H9 (cell line): ENCODE data around the gene TFR2. TPM values are rescaled to one million over a fixed set of nuclear protein-coding genes. Genes with fewer than 3 reads are reported as not detected.

Source experiments
- DNase-seq: peaks from one replicate; pipeline ENCODE4 v3.0.0-alpha.2; 2017
- H2AFZ ChIP-seq: one replicate; pipeline ENCODE4 v1.6.1; 2013; ENCODE audit warnings: mild to moderate bottlenecking, low read length, control low read depth, moderate library complexity
- H2AK5ac ChIP-seq: 2 replicates; pipeline ENCODE4 v1.6.1; 2013; ENCODE audit warnings: low read length, control low read depth, mixed read lengths; ENCODE audit not compliant: insufficient read length
- H2BK120ac ChIP-seq: one replicate; pipeline ENCODE4 v1.6.1; 2013; ENCODE audit warnings: low read depth, mild to moderate bottlenecking, low read length, control low read depth, inconsistent platforms; ENCODE audit not compliant: poor library complexity, severe bottlenecking
- H2BK12ac ChIP-seq: 2 replicates; pipeline ENCODE4 v1.6.1; 2013; ENCODE audit warnings: low read length, control low read depth, mixed read lengths, low read depth; ENCODE audit not compliant: insufficient read length
- H2BK15ac ChIP-seq: 2 replicates; pipeline ENCODE4 v1.6.1; 2013; ENCODE audit warnings: low read depth, low read length, control low read depth
- H2BK20ac ChIP-seq: one replicate; pipeline ENCODE4 v1.6.1; 2013; ENCODE audit warnings: low read depth, mild to moderate bottlenecking, low read length, control low read depth, inconsistent platforms; ENCODE audit not compliant: poor library complexity, severe bottlenecking
- H2BK5ac ChIP-seq: 2 replicates; pipeline ENCODE4 v1.6.1; 2013; ENCODE audit warnings: low read length, control low read depth, mixed read lengths; ENCODE audit not compliant: insufficient read length
- H3K14ac ChIP-seq: 2 replicates; pipeline ENCODE4 v1.6.1; 2013; ENCODE audit warnings: low read length, control low read depth; ENCODE audit not compliant: insufficient read depth
- H3K18ac ChIP-seq: 2 replicates; pipeline ENCODE4 v1.6.1; 2013; ENCODE audit warnings: low read depth, mild to moderate bottlenecking, mixed read lengths, low read length, control low read depth; ENCODE audit not compliant: insufficient read length
- H3K23ac ChIP-seq: 2 replicates; pipeline ENCODE4 v1.6.1; 2013; ENCODE audit warnings: low read length, control low read depth, mixed read lengths, low read depth; ENCODE audit not compliant: insufficient read length
- H3K23me2 ChIP-seq: 2 replicates; pipeline ENCODE4 v1.6.1; 2013; ENCODE audit warnings: low read depth, mild to moderate bottlenecking, mixed read lengths, low read length, control low read depth; ENCODE audit not compliant: insufficient read length, poor library complexity, severe bottlenecking
- H3K27ac ChIP-seq: 2 replicates; pipeline ENCODE4 v1.5.1; 2013; ENCODE audit warnings: low read length, control low read depth, mixed read lengths, low read depth; ENCODE audit not compliant: insufficient read length
- H3K27me3 ChIP-seq: 2 replicates; pipeline ENCODE4 v1.6.1; 2013; ENCODE audit warnings: low read length, control low read depth, inconsistent platforms; ENCODE audit not compliant: insufficient read depth
- H3K4ac ChIP-seq: 2 replicates; pipeline ENCODE4 v1.6.1; 2013; ENCODE audit warnings: low read depth, mild to moderate bottlenecking, control low read depth, inconsistent platforms, low read length, moderate library complexity
- H3K4me1 ChIP-seq: 2 replicates; pipeline ENCODE4 v1.6.1; 2013; ENCODE audit warnings: low read length, control low read depth, inconsistent platforms; ENCODE audit not compliant: insufficient read depth
- H3K4me2 ChIP-seq: 2 replicates; pipeline ENCODE4 v1.6.1; 2013; ENCODE audit warnings: low read length, control low read depth, mixed read lengths; ENCODE audit not compliant: insufficient read length, insufficient read depth
- H3K56ac ChIP-seq: 2 replicates; pipeline ENCODE4 v1.6.1; 2013; ENCODE audit warnings: low read depth, mild to moderate bottlenecking, mixed read lengths, low read length, control low read depth; ENCODE audit not compliant: insufficient read length
- H3K79me1 ChIP-seq: 2 replicates; pipeline ENCODE4 v1.6.1; 2013; ENCODE audit warnings: low read depth, mild to moderate bottlenecking, moderate library complexity, low read length, control low read depth, inconsistent platforms; ENCODE audit not compliant: insufficient read depth, poor library complexity, severe bottlenecking
- H3K79me2 ChIP-seq: 2 replicates; pipeline ENCODE4 v1.6.1; 2013; ENCODE audit warnings: low read length, control low read depth, inconsistent platforms; ENCODE audit not compliant: insufficient read depth
- H3K9ac ChIP-seq: 2 replicates; pipeline ENCODE4 v1.6.1; 2013; ENCODE audit warnings: low read length, control low read depth, mixed read lengths; ENCODE audit not compliant: insufficient read length; ENCODE audit errors: extremely low read depth
- H3K9me3 ChIP-seq: one replicate; pipeline ENCODE4 v1.6.1; 2013; ENCODE audit warnings: low read depth, low read length, inconsistent platforms; ENCODE audit not compliant: control insufficient read depth
- H3T11ph ChIP-seq: one replicate; pipeline ENCODE4 v1.6.1; 2013; ENCODE audit warnings: mild to moderate bottlenecking, low read length, control low read depth, inconsistent platforms
- H4K20me1 ChIP-seq: one replicate; pipeline ENCODE4 v1.6.1; 2013; ENCODE audit not compliant: control insufficient read depth, insufficient read length, insufficient read depth
- H4K5ac ChIP-seq: 2 replicates; pipeline ENCODE4 v1.6.1; 2013; ENCODE audit warnings: low read depth, mild to moderate bottlenecking, mixed read lengths, low read length, control low read depth; ENCODE audit not compliant: insufficient read length
- H4K8ac ChIP-seq: replicated peaks from 2 replicates; pipeline ENCODE4 v1.6.1; 2013; ENCODE audit warnings: low read length, control low read depth, mixed read lengths, low read depth; ENCODE audit not compliant: insufficient read length
- H4K91ac ChIP-seq: 2 replicates; pipeline ENCODE4 v1.6.1; 2013; ENCODE audit warnings: low read depth, mild to moderate bottlenecking, moderate library complexity, mixed read lengths, low read length, control low read depth; ENCODE audit not compliant: insufficient read length
- H3K27ac Mint-ChIP-seq, 3 experiments: 2 replicates in 2 of 3; 3 replicates in 1 of 3; pipeline ENCODE4 v1.8.0; 2020 to 2021; ENCODE audit warnings: mixed read lengths in 3 of 3, mild to moderate bottlenecking in 1 of 3, moderate library complexity in 1 of 3
- H3K27me3 Mint-ChIP-seq: 2 replicates; pipeline ENCODE4 v1.8.0; 2021; ENCODE audit warnings: low read depth, mild to moderate bottlenecking, moderate library complexity, mixed read lengths
- H3K36me3 Mint-ChIP-seq, 3 experiments: 2 replicates in 2 of 3; 3 replicates in 1 of 3; pipeline ENCODE4 v1.8.0; 2020 to 2021; ENCODE audit warnings: low read depth in 3 of 3, mixed read lengths in 3 of 3; ENCODE audit not compliant: insufficient read depth in 1 of 3
- H3K4me1 Mint-ChIP-seq, 2 experiments: 2 replicates each; pipeline ENCODE4 v1.8.0; 2020; ENCODE audit warnings: mixed read lengths in 2 of 2
- H3K4me3 Mint-ChIP-seq, 2 experiments: 2 replicates in 1 of 2; 3 replicates in 1 of 2; pipeline ENCODE4 v1.8.0; 2020 to 2021; ENCODE audit warnings: mild to moderate bottlenecking in 2 of 2, mixed read lengths in 2 of 2, moderate library complexity in 1 of 2
- H3K9me3 Mint-ChIP-seq, 2 experiments: 2 replicates in 1 of 2; 3 replicates in 1 of 2; pipeline ENCODE4 v1.8.0; 2020; ENCODE audit warnings: mild to moderate bottlenecking in 2 of 2, mixed read lengths in 2 of 2, moderate library complexity in 1 of 2
- CTCF ChIP-seq: fragments of 200-600 bp; sonication (generic); conservative IDR thresholded peaks from 3 replicates; pipeline ENCODE4 v1.8.0; 2021; ENCODE audit warnings: antibody characterized with exemption, mild to moderate bottlenecking
- WGBS: extraction: QIAGEN DNeasy Blood & Tissue Kit; methylation state at CpG from one replicate; pipeline ENCODE4 v1.1.7; 2013; ENCODE audit warnings: missing lambda C conversion rate, low lambda C conversion rate, mixed read lengths; ENCODE audit not compliant: insufficient read length; ENCODE audit errors: extremely low coverage; 5-methylcytosine and 5-hydroxymethylcytosine counted together
- total RNA-seq: library from RNA; stranded (reverse); gene quantifications from 2 replicates; pipeline ENCODE4 v1.2.1, GENCODE V29; 2021

TFR2 gene
- total RNA-seq, 1 experiment from 2014 or later, result 2.3 TPM

- Histone ChIP-seq H3K9ac (no peak overlapping the region), H3K27me3 (no peaks in the 10 kb centered on the region), H3K4me2 (no peak overlapping the region), H2BK120ac (no peak overlapping the region), H3K9me3 (no peaks in the 10 kb centered on the region), H3K79me2 (no peaks in the 10 kb centered on the region), H4K20me1 (no peaks in the 10 kb centered on the region), H2AK5ac (no peak overlapping the region), H2BK12ac (no peak overlapping the region), H2BK15ac (no peak overlapping the region), H3K56ac (no peak overlapping the region), H2BK5ac (no peak overlapping the region), H3K4ac (no peak overlapping the region), H3K14ac (no peak overlapping the region), H3T11ph (no peak overlapping the region), H4K5ac (no peak overlapping the region), H3K27ac (no peak overlapping the region), H3K23ac (no peak overlapping the region), H4K8ac (no peak overlapping the region), H3K4me1 (no peaks in the 10 kb centered on the region), H2AFZ (no peak overlapping the region), H3K18ac (no peak overlapping the region), H3K23me2 (peaks cover 8% of the 10 kb centered on the region), H4K91ac (no peak overlapping the region), H2BK20ac (no peak overlapping the region), H3K79me1 (no peaks in the 10 kb centered on the region)
- no peak for DNase-seq
- H3K36me3 Mint-ChIP-seq, result peaks cover 14 to 65% (median 59%) of the 10 kb centered on the region in 3 experiments
- no peak for TF ChIP-seq CTCF
- H3K27me3 Mint-ChIP-seq, result peaks cover 3% of the 10 kb centered on the region
- H3K4me3 Mint-ChIP-seq, result no peak overlapping the region
- no peaks in the 10 kb centered on the region for H3K9me3 Mint-ChIP-seq
- WGBS, result no CpG with 5 or more reads among the region's 13 CpGs
- H3K27ac Mint-ChIP-seq, result peak overlapping the region in 1 of 3 experiments; percentile 84; a peak in 4 of 7 replicates
- peaks cover 5 to 18% of the 10 kb centered on the region in 2 experiments for H3K4me1 Mint-ChIP-seq
These were observed 38.7 kb upstream of the TFR2 start for GRCh38 chr7:100679927-100680575.
